Measurements from ENCODE around the gene NFRKB.
"Not testable (repeated sequence)": the region's sequence is repeated elsewhere in the genome, so short reads cannot be mapped to it uniquely, and the experiment has no call there.

NFRKB gene

DNA sequence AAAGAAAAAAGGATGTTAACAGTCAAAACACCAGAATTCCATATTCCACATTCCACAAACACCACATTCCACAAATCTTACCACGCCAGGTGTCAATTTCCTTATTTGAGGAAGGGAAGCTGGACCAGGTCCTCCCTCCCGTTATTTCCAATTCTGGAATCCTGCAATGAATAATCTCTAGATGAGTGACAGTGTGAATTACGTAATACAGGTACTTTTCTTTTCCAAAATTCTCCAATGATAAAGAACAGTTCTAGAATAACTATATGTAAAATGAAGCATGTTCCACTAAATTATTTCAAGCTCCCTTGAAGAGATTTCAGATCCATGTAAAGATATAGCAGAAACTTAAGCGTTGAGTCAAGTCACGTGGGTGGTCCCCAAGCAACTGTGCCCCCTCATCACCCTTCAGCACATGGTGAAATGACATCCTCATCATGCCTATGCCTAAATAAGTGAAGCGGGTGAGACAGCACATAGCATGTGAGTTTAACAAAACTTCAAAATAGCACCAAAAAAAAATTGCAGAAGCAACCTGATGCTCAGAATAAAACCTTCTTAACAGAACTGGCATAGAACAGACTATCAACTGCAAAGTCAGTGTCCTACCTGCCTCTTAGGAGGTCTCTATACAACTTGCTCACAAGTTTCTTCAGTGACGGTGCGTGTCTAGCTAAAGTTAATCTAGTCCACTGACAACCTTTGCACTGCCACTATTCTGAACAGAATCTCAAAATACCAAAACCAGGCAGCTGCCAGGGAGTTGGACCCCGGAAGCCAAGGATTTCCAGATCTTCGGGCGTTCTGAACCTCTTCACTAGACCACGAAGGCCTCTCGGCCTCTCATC is 876 bp downstream of the NFRKB start:
- no peak for DNase-seq (ENCODE audit: low read depth in 2 of 2)

GRCh38 chr11:129888451-129888850 is 6.9 kb downstream of the NFRKB start:
- no peak for DNase-seq (ENCODE audit: low read depth in 2 of 2)

GRCh38 chr11:129885381-129885780 is 10.0 kb downstream of the NFRKB start:
- DNase-seq (ENCODE audit: low read depth in 2 of 2), result no peak

GRCh38 chr11:129884581-129884980 is 10.8 kb downstream of the NFRKB start:
- no peak for DNase-seq (ENCODE audit: low read depth in 2 of 2)

DNA sequence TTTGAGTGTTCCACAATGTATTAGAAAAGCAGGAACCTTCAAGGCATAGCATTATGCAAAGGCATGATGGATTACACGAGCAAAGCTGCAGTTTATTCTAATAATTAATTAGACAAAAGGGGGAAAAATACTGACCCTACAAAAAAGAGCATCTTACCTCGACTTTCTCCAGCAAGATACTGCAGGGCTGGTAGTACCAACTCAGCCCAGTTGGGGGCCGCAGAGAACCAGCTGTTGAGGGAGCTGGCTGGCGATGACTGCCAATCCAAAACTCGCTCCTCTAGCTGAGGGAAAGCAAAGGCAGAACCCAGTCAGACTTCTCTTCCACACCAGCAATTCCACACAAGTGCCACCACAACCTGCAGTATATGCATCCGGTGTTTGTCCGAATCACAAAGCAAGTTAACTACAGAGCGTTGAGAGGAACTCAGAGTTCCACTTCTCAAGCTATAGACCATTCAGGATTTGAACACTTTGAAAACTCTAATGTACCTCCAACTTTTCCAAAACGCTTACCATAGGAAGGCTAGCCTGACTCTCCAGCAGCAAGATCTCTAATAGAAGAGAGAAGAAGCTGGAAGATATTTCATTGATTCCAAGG is 13.7 kb downstream of the NFRKB start:
- DNase-seq (ENCODE audit: low read depth in 2 of 2), result no peak

DNA sequence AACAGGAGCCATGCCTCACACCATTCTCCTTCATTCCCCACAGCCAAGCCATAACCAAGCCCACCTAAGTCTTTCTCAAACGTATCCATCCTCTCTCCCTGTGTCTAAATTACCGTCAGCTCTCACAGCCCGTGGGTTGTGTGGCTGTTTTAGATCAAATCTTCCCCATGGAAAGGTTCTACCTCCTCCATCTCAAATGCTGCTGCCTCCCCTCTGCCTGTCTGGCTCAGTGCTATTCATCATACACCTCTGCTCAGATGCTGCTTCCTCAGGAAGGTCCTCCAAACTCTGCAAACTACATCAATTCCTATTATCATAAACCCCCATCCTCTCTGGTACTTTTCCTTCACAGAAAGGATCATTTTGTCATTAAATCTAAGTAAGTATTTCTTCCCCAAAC is 15.1 kb downstream of the NFRKB start:
- DNase-seq (ENCODE audit: low read depth in 2 of 2), result no peak

GRCh38 chr11:129871914-129872313 is 23.5 kb downstream of the NFRKB start:
- no peak for DNase-seq (ENCODE audit: low read depth in 2 of 2)

- not testable (repeated sequence) for DNase-seq (ENCODE audit: low read depth in 2 of 2)
Measured at GRCh38 chr11:129868626-129869025, 26.8 kb downstream of the NFRKB start.

DNA sequence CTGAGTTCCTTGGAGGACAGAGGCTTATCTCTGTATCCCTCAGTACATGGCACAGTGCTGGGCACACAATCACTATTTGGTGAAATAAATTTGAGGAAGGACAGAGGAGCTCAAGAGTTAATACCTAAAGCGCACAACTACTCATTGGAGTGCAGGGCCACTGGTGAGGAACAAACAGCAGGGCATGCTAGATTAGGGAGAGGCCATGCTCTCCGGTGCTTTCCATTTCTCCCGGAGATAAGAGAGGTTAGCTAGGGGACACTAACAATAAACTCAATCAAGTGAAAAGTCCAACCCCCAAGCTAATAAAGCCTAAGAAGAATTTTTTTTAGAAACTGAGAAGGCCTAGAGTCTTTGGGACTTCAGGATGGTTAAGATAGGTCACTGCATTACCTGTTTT is 29.1 kb downstream of the NFRKB start:
- DNase-seq (ENCODE audit: low read depth in 2 of 2), result no peak

DNA sequence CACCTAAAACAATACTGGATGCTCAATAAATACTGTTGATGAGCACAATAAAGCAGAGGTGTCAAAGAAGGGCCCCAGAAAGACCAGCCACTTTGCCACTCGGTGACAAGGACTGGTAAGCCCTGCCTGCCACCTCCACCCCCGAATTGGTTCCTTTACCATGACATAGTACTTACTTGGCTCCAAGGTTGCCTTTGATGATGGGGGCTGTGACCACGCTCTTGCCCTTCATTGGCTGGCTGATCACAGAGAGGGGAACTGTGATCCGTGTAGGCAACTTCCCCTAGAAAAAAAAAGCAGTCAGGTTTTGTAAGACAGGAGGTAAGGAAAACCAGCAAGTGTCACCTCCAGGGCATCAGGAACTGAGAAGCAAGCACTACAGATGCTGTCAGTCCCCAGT is 29.7 kb downstream of the NFRKB start:
- DNase-seq (ENCODE audit: low read depth in 2 of 2), result no peak

- no peak for DNase-seq (ENCODE audit: low read depth in 2 of 2)
Measured at GRCh38 chr11:129864811-129865210, 30.6 kb downstream of the NFRKB start.

DNA sequence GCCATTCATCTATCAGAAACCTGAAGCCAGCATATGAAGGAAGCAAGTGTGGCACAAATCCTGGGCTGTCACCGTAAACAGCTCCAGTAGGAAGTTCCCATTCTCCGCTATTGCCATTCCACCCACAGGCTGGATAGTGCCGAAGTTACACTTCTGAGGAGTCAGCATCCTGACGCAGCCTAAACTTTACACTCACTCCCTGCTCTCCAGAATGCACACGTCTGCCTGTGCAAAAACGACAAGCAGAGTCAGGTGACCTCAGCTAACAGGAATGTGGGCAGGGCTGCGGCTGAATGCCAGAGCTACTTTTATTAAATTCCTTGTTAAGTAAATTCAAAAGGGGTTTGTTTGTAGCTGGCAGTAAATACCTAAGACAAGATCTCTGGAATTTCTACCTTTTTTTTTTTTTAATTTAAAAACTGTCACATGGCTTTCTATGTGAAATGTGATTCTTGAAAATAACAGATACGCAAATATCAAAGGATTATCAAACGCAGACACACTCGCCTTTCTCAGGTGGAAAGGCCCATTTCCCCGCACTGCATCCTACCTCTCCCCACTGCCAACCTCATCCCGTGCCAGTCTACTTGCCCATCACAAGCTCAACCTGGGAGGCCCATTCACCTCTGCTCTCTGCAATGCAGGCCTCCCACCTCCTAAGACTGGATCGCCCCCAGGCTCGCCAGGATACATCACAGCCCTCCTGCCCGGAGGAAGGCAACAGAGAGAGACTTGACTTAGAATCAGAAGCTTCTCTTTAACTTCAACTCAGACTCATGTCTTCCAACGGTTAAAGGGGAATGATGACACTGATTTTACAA is 33.5 kb downstream of the NFRKB start:
- peak; percentile 85 to 88 for DNase-seq (ENCODE audit: low read depth in 2 of 2)

GRCh38 chr11:129856036-129856435 is 39.3 kb downstream of the NFRKB start:
- DNase-seq (ENCODE audit: low read depth in 2 of 2), result no peak

GRCh38 chr11:129855086-129855485 is 40.3 kb downstream of the NFRKB start:
- DNase-seq (ENCODE audit: low read depth in 2 of 2), result no peak

GRCh38 chr11:129854232-129854805 is 41.1 kb downstream of the NFRKB start:
- no peak for DNase-seq (ENCODE audit: low read depth in 2 of 2)

- no peak for DNase-seq (ENCODE audit: low read depth in 2 of 2)
Measured at GRCh38 chr11:129853518-129854231, 41.7 kb downstream of the NFRKB start.

- DNase-seq (ENCODE audit: low read depth in 2 of 2), result no peak
Measured at GRCh38 chr11:129852125-129852740, 43.1 kb downstream of the NFRKB start.

GRCh38 chr11:129849447-129850130 is 45.8 kb downstream of the NFRKB start:
- no peak for DNase-seq (ENCODE audit: low read depth in 2 of 2)

GRCh38 chr11:129847361-129847760 is 48.0 kb downstream of the NFRKB start:
- not testable (repeated sequence) for DNase-seq (ENCODE audit: low read depth in 2 of 2)

All from fibroblast of skin of left biceps (primary cell).